GM19395 (cell line): Measurements from ENCODE around the gene PRDM12.

Experiments
- ATAC-seq: cut with Tn5 transposase; IDR thresholded peaks from one replicate; pipeline ENCODE4 v1.9.1; 2021; ENCODE audit warnings: mild to moderate bottlenecking, moderate library complexity; ENCODE audit not compliant: unreplicated experiment

PRDM12 gene

DNA sequence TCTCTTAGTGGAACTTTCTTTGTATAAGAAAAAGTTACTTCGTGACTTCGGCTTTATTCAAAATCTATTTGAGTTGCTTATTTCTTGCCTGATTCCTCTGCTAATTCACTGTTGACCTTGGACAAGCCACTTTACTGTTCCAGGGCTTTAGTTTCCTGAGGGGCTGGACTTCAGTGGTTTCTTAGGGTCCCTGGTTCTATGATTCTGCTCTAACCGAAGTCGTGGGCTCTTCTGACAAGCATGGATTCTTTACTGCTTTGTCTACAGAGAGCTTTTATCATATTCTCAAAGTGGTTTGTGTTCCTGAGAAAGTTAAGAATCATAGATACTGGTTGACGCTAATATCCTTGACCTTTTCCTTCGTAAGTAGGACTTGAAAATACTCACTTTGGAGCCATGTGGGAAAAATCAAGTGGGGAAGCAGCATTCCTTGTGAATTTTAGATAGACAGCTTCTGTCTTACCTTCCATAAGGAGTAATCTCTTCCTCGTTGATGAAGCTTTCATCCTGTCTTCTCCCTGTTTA, 50.3 kb downstream of the PRDM12 start:
- no peak for ATAC-seq

DNA sequence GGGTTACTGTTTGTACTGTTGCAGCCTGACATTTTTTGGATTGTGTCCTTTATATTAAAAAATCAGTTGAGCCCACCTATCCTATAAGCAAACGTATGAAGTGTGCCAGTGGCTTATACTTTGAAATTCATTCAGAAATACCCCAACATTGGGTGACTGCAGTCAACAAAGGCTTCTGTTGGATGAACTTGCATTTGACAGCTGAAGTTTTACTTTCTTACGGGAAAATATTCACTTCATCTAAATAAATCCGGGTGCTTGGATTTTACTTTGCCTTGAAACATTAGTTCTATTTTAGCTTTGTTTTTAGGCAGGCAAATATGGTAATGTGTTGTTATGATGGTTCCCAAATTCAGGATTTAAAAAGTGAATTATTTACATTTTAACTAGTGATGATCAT, 50.9 kb downstream of the PRDM12 start:
- ATAC-seq, result no peak

DNA sequence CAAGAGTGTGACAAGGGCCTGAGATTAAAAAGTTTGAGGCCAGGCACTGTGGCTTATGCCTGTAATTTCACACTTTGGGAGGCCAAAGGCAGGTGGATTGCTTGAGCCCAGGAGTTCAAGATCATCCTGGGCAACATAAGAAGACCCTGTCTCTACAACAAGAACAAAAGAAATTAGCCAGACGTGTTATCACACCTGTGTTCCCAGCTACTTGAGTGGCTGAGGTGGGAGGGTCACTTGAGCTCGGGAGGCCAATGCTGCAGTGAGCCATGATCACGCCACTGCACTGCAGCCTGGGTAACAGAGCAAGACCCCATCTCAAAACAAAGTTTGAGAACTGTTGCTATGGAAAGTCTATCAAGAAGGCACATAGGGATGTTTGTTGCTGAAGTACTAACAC, 54.2 kb downstream of the PRDM12 start:
- ATAC-seq, result no peak

DNA sequence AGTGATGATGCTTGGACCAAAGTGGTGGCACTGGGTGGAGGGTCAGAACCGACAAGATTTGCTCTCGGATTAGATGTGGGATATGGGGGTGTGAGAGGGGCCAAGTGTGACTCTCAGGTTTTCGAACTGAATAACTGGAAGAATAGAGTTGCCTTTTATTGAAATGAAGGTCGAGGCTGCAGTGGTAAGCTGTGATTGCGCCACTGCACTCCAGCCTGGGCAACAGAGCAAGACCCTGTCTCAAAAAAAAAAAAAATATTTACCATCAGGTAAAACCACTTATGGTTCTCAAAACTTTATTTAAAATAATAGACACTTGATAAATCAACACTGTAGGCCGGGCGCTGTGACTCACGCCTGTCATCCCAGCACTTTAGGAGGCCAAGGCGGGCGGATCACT, 56.4 kb downstream of the PRDM12 start:
- no peak for ATAC-seq

DNA sequence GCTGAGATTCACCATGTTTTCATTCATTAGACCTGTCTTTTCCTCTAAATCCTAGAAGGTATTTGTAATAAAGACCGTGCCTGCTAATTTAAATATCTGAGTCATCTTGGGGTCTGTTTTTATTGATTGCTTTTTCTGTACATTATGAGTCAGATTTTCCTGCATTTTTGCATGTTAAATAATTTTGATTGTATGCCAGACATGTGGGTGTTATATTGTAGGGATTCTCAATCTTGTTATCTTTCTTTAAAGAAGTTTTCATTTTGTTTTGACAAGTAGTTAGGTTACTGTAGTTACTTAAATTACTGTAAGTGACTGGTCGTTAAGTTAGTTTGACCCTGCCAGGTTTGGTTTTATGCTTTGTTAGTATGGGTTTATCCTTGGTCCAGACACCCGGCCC, 64.3 kb downstream of the PRDM12 start:
- ATAC-seq, result no peak

DNA sequence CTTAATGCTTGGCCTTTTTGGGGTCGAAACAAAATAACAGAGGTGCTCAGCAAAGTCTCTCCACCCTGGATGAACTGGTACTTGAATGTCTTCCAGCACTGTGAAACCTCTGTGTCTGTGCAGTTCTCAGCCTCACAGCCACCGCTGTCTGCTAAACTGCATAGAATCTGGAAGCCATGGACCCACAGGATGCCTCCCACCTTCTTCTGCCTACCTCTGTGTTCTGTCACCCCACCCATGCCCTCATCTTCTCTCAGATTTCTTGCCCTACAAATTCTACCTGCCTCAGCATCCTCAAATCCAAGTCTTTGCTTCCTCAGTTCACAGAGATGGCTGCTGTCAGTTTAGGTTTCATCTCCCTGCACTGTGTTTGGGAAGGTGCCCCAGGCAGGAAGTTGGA, 64.8 kb downstream of the PRDM12 start:
- ATAC-seq, result no peak

DNA sequence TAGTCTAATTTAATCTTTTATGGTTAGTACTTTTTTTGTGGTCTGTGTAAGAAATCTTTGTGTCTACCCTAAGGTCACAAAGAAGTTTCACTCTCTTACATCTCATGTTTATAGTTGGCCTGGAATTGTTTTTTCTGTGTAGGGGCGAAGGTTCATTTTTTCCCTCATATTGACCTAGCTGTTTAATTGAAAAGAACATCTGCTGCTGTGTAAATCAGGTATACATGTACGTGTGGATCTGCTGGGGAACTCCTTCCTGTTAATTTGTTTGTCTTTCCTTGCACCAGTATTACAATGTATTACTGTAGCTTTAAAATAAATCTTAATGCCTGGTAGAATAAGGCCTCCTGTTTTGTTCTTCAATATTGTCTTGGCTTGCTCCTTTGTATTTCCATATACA, 67.0 kb downstream of the PRDM12 start:
- no peak for ATAC-seq

DNA sequence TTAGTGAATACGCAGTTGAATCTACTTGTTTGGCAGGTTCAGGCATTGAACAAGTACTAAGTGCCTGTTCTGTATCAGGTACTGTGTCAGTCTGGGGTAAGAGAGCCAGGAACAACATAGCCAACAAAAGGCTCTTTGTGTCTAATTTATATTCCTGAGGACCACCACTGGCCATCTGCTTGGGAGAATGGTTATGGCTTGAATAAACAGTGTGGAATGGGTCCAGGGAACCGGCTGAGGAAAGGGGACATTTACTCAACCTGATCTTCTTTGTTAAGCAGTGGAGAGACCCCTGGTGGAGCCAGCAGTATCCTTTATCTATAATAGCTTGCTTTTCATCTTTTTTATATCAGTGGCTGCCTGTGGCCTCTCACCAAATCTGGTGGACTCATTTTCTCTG, 67.7 kb downstream of the PRDM12 start:
- ATAC-seq, result no peak
